H1 (cell line): ENCODE measurements around the gene MAGT1. TPM values are rescaled to one million over a fixed set of nuclear protein-coding genes. Genes with fewer than 3 reads are reported as not detected.

Source experiments
- RXRA ChIP-seq: IDR thresholded peaks from 2 replicates; pipeline ENCODE4 v1.6.1; 2011; ENCODE audit warnings: low read depth, mild to moderate bottlenecking, low read length, moderate library complexity; ENCODE audit not compliant: insufficient read depth
- YY1 ChIP-seq: IDR thresholded peaks from 2 replicates; pipeline ENCODE4 v1.6.1; 2011; ENCODE audit warnings: low read depth, mild to moderate bottlenecking, low read length
- polyA plus RNA-seq, 7 experiments: library from polyadenylated mRNA; depleted of rRNA in 3 of 7; stranded (reverse) in 5 of 7; unstranded in 2 of 7; fragments of >200 nt in 5 of 7; fragments of 200-250 nt in 2 of 7; gene quantifications; 1 replicate in 5 of 7; 2 replicates in 1 of 7; 4 replicates in 1 of 7; pipeline versions ENCODE4 v1.2.1 to v1.2.3, GENCODE V29; 2011 to 2013; ENCODE audit warnings: missing spikeins in 2 of 7, mixed read lengths in 2 of 7
- total RNA-seq: library from RNA; stranded (reverse); fragmentation: NEBNext Ultra II Directional; extraction: Animal tissue kit (Norgen Biotek cat#: 25700); gene quantifications from 2 replicates; pipeline ENCODE4 v1.2.1, GENCODE V29; 2021
- TF ChIP-seq, protein P1 (sequence below): fragments of 300-600 bp; sonication (generic); IDR thresholded peaks from 2 replicates; pipeline ENCODE4 v1.7.1; 2012; ENCODE audit warnings: low read length, moderate library complexity, mild to moderate bottlenecking, inconsistent platforms; ENCODE audit not compliant: insufficient replicate concordance

MAGT1 gene
- total and polyA plus RNA-seq, 2 of the 8 experiments (the other 6 are each of a cell fraction or from before 2014, with no cell fraction given), result 14.4 to 47.6 TPM

- TF ChIP-seq, protein P1, sequence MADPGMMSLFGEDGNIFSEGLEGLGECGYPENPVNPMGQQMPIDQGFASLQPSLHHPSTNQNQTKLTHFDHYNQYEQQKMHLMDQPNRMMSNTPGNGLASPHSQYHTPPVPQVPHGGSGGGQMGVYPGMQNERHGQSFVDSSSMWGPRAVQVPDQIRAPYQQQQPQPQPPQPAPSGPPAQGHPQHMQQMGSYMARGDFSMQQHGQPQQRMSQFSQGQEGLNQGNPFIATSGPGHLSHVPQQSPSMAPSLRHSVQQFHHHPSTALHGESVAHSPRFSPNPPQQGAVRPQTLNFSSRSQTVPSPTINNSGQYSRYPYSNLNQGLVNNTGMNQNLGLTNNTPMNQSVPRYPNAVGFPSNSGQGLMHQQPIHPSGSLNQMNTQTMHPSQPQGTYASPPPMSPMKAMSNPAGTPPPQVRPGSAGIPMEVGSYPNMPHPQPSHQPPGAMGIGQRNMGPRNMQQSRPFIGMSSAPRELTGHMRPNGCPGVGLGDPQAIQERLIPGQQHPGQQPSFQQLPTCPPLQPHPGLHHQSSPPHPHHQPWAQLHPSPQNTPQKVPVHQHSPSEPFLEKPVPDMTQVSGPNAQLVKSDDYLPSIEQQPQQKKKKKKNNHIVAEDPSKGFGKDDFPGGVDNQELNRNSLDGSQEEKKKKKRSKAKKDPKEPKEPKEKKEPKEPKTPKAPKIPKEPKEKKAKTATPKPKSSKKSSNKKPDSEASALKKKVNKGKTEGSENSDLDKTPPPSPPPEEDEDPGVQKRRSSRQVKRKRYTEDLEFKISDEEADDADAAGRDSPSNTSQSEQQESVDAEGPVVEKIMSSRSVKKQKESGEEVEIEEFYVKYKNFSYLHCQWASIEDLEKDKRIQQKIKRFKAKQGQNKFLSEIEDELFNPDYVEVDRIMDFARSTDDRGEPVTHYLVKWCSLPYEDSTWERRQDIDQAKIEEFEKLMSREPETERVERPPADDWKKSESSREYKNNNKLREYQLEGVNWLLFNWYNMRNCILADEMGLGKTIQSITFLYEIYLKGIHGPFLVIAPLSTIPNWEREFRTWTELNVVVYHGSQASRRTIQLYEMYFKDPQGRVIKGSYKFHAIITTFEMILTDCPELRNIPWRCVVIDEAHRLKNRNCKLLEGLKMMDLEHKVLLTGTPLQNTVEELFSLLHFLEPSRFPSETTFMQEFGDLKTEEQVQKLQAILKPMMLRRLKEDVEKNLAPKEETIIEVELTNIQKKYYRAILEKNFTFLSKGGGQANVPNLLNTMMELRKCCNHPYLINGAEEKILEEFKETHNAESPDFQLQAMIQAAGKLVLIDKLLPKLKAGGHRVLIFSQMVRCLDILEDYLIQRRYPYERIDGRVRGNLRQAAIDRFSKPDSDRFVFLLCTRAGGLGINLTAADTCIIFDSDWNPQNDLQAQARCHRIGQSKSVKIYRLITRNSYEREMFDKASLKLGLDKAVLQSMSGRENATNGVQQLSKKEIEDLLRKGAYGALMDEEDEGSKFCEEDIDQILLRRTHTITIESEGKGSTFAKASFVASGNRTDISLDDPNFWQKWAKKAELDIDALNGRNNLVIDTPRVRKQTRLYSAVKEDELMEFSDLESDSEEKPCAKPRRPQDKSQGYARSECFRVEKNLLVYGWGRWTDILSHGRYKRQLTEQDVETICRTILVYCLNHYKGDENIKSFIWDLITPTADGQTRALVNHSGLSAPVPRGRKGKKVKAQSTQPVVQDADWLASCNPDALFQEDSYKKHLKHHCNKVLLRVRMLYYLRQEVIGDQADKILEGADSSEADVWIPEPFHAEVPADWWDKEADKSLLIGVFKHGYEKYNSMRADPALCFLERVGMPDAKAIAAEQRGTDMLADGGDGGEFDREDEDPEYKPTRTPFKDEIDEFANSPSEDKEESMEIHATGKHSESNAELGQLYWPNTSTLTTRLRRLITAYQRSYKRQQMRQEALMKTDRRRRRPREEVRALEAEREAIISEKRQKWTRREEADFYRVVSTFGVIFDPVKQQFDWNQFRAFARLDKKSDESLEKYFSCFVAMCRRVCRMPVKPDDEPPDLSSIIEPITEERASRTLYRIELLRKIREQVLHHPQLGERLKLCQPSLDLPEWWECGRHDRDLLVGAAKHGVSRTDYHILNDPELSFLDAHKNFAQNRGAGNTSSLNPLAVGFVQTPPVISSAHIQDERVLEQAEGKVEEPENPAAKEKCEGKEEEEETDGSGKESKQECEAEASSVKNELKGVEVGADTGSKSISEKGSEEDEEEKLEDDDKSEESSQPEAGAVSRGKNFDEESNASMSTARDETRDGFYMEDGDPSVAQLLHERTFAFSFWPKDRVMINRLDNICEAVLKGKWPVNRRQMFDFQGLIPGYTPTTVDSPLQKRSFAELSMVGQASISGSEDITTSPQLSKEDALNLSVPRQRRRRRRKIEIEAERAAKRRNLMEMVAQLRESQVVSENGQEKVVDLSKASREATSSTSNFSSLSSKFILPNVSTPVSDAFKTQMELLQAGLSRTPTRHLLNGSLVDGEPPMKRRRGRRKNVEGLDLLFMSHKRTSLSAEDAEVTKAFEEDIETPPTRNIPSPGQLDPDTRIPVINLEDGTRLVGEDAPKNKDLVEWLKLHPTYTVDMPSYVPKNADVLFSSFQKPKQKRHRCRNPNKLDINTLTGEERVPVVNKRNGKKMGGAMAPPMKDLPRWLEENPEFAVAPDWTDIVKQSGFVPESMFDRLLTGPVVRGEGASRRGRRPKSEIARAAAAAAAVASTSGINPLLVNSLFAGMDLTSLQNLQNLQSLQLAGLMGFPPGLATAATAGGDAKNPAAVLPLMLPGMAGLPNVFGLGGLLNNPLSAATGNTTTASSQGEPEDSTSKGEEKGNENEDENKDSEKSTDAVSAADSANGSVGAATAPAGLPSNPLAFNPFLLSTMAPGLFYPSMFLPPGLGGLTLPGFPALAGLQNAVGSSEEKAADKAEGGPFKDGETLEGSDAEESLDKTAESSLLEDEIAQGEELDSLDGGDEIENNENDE, result no peak
- TF ChIP-seq RXRA (no peak), YY1 (no peak)
Measured at GRCh38 chrX:77793946-77794345, 101.3 kb downstream of the MAGT1 start (continued).
